HG03558 (cell line): ENCODE results near the gene KLHL1.

ENCODE experiments used
- ATAC-seq: cut with Tn5 transposase; IDR thresholded peaks from one replicate; pipeline ENCODE4 v1.9.1; 2021; ENCODE audit warnings: moderate number of reproducible peaks; ENCODE audit not compliant: unreplicated experiment; ENCODE audit errors: extremely low read depth

The KLHL1 gene

DNA sequence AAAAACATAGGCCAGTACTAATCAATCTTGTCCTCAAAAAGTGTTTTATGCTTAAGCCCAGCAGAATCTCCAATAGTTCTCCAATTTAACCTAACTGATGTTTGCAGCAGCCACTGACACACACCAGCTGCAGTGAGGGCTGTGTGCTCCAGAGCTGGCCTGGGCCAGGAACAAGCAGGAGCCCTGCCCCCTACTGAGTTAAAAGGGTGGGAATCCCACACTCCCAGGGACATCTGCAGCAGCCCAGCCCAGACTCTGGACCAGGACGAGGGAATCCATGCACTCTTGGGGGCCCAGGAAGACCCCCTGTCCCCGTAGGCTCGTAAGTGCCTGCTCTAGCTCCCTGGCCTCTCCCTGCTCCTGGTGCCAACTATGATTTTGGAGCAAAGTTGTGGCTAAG, 92.1 kb downstream of the KLHL1 start:
- no peak for ATAC-seq

- ATAC-seq = no peak
These were observed 93.9 kb downstream of the KLHL1 start for GRCh38 chr13:70014337-70014736.

GRCh38 chr13:69999875-70000274, 108.4 kb downstream of the KLHL1 start:
- ATAC-seq = no peak

GRCh38 chr13:69997061-69997460, 111.2 kb downstream of the KLHL1 start:
- ATAC-seq = no peak

DNA sequence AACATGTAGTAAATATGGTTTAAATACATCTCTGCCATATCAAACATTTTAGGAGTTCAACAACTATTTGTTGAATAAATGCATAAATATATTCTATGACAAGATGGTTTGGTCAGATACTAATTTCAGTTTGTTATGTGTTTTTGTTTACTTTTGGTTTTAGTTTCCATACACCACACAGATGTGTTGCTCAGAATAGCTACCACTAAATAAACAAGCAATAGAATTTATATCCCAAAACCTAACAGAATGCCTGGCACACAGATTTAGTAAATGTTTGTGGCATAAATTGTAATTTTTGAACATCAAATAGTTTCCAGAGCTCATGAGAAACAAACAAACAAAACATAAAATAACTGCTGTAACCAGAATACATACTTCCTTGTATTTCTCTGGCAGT, 127.5 kb downstream of the KLHL1 start:
- no peak for ATAC-seq

GRCh38 chr13:69975496-69975895, 132.8 kb downstream of the KLHL1 start:
- ATAC-seq = no peak

- ATAC-seq = no peak
These were observed 137.7 kb downstream of the KLHL1 start for GRCh38 chr13:69970520-69970919.

GRCh38 chr13:69959046-69959445, 149.2 kb downstream of the KLHL1 start:
- ATAC-seq = no peak

DNA sequence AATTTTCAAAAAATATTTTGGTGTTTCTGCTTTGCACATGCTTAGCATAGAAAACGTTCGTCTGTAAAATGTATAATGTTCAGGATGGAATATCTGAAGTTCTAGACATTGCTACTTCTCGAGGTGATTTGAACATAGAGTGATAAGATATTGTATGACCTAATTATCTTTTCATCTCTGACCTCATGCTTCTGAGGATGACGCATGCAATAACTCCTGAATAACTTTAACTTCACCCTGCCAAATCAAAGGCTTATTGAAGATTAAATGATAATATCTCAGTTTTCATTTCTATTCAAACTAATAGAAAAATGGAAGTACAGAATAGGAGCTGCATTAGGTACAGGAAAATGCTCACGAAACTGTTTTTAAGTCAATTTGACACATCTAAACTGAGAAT, 151.4 kb downstream of the KLHL1 start:
- ATAC-seq = no peak

DNA sequence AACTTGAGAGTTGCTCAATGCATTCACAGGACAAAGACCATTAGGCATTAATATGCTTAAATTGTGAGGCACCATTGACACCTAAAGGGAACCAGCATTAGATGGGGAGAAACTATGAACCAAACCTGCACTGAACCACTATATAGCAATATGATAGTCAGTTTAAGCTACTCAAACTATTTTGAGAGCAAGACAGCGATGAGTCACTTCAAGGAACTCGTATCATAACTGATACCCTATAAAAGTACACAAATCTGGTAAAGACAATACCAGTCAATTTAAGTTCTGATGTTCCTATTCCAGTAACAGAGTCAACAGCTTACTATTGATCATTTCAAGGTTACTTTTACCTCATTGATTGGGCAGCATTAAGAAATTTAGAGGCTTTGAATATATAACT, 151.9 kb downstream of the KLHL1 start:
- no peak for ATAC-seq

GRCh38 chr13:69955271-69955670, 153.0 kb downstream of the KLHL1 start:
- no peak for ATAC-seq

GRCh38 chr13:69951412-69951811, 156.8 kb downstream of the KLHL1 start:
- ATAC-seq = no peak

DNA sequence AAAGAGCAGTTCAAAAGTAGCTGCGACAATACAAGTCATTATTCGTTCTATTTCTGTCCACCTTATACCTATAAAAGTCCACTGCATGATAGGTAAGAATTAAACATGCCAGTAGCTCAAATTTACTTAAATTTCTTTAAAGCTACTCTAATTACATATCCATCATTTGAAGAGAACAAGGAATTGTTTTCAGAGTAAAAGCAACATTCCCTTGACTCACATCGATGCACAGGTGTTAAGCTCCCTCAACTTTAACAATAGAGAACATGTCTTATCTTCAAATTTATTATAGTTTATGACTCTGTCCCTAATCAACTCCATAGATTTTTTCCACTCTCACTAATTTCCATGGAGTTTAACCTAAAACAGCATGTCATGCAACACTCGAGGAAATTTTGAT, 158.1 kb downstream of the KLHL1 start:
- no peak for ATAC-seq

DNA sequence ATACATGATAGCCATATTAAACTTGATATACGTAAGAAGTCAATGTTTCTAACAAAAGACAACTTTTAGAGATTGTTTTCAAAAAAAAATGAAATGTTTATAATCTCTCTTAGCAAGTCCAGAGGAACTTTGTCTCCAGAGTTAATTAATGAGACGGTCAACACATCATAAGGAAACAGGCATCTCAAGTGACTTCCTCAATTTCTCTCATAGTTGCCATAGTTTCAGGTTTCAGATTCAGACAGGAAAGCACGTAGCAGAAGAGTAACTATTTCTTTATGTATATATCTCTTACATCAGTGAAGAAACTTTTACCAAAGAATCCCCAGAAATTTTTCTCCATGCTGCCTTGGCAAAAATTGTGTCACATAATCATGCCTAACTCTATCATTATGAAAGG, 160.2 kb downstream of the KLHL1 start:
- ATAC-seq = peak; percentile 91

GRCh38 chr13:69947582-69947981, 160.7 kb downstream of the KLHL1 start:
- ATAC-seq = peak; percentile 11

DNA sequence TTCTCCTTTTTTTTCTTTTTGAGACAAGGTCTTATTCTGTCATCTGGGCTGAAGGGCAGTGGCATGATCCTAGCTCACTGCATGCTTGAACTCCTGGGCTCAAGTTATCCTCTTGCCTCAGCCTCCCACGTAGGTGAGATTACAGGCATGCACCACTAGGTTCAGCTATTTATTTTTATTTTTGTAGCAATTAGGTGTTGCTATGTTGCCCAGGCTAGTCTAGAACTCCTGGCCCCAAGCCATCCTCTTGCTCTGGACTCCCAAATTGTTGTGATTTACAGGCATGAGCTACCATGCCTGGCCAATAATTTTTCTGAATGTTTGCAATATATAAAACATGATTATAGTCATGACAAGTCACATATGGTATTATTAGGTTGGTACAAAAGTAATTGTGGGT, 161.7 kb downstream of the KLHL1 start:
- ATAC-seq = no peak

DNA sequence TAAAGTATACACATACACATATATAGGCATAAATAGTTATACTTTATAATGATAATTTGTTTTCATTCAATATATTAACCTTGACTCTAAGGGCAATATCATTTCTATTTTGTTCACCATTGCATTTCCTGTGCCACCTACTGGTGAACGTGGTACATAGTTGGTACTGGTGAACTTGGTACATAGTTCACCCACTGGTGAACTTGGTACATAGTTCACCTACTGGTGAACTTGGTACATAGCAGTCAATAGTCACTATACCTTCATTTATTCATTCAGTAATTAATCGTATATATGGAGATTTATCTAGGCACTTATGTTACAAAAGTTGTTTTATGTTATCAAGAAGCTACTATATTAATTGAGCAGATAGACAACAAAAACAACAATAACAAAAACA, 173.2 kb downstream of the KLHL1 start:
- peak; percentile 70 for ATAC-seq

DNA sequence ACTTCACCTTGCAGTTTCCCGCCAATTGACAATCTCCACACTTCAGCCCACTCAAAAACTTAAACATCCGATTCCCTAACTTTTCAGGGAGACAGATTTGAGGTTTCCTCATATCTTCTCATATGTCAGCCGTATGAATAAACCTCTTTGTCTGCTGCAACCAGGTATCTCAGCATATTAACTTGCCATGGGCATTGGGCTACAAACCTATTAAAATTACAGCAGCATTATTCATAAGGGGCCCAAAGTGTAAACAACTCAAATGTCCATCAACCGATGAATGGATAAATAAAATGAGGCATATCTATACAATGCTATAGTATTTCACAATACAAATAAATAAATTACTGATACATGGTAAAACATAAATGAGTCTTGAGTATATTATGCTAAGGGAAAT, 180.0 kb downstream of the KLHL1 start:
- no peak for ATAC-seq

DNA sequence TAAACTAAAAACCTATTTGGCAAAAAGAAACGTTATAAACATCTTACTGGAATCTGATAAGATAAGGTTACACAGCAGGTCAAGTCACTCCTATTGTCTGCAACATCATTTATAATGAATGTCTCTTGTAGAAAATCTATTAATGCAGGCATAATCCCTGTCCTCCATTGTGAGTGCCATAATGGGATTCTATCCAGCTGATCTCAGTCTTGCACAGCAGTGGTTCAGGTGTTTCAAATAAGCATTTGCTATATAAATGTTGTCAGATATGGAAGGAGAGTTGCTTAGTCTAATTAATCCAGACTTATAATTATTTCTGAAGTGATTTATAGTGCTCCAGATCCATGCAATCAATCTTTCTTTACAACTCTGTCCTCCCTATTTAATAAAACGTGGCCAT, 187.1 kb downstream of the KLHL1 start:
- ATAC-seq = no peak

DNA sequence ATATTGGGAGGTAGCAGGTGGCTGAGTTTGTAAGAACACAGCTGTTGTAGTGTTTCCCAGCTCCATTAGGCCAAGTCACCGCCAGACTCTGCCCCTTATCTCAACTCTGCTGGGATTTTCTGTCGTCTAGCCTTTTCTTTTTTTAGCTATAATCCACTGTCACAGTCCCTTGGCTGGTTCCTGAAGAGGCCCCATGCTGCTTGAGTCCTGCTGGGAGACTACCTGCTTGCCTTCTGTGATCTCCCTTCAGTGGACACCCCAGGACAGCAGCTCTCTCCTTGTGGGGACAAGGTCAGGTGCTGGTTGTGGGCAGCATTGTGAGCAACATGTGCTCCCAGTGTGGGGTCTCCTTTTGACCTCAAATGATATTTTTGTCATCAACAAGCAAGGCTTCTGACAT, 195.6 kb downstream of the KLHL1 start:
- no peak for ATAC-seq

DNA sequence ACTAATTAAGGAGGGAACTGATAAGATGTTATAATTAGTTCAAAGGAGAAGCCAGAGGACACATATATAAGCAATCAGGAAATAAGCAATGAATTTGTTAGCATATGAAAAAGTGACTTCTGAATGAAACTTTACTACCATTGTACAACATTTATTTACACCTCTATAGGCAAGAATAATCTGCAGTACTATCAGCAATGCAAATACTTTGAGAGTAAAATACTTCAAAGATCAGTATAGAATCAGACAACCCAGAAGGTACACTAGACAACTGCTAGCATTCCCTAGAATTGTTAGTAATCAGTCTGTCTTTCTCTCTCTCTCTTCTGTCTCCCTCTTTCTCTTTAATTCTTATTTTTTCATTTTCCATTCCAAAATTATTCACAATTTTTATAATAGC, 197.5 kb downstream of the KLHL1 start:
- no peak for ATAC-seq

GRCh38 chr13:69904784-69905183, 203.5 kb downstream of the KLHL1 start:
- ATAC-seq = no peak

- no peak for ATAC-seq
These were observed 205.2 kb downstream of the KLHL1 start for GRCh38 chr13:69903081-69903480.
